OCI-LY1 (cell line): ENCODE results near the gene ST6GALNAC3.

ENCODE experiments used
- H2AFZ ChIP-seq: fragments of 200-600 bp; sonication (generic), shearing (Covaris generic); 2 replicates; pipeline ENCODE4 v1.6.0; 2014; ENCODE audit warnings: antibody characterized with exemption, mild to moderate bottlenecking, low read length
- H3F3A ChIP-seq: fragments of 200-600 bp; sonication (generic), shearing (Covaris generic); 2 replicates; pipeline ENCODE4 v1.6.0; 2014; ENCODE audit warnings: mild to moderate bottlenecking, antibody characterized with exemption, low read length, moderate library complexity; ENCODE audit not compliant: insufficient read depth
- H3K27ac ChIP-seq: fragments of 200-600 bp; sonication (generic); 2 replicates; pipeline ENCODE4 v1.5.1; 2014; ENCODE audit warnings: low read length, mixed run types, mild to moderate bottlenecking, low read depth; ENCODE audit not compliant: poor library complexity, severe bottlenecking
- H3K27me3 ChIP-seq: fragments of 200-600 bp; sonication (generic); 2 replicates; pipeline ENCODE4 v1.6.0; 2014; ENCODE audit warnings: antibody characterized with exemption, mild to moderate bottlenecking, low read length, moderate library complexity; ENCODE audit not compliant: insufficient read depth
- H3K36me3 ChIP-seq: fragments of 200-600 bp; sonication (generic); 2 replicates; pipeline ENCODE4 v1.6.1; 2014; ENCODE audit warnings: mild to moderate bottlenecking, antibody characterized with exemption, low read length, moderate library complexity, mixed read lengths; ENCODE audit not compliant: insufficient read depth
- H3K4me1 ChIP-seq: fragments of 200-600 bp; sonication (generic); 2 replicates; pipeline ENCODE4 v1.5.1; 2014; ENCODE audit warnings: mild to moderate bottlenecking, low read length, moderate library complexity; ENCODE audit not compliant: insufficient read depth, severe bottlenecking
- H3K4me2 ChIP-seq: fragments of 200-600 bp; sonication (generic), shearing (Covaris generic); 2 replicates; pipeline ENCODE4 v1.6.1; 2014; ENCODE audit warnings: low read length
- H3K4me3 ChIP-seq: fragments of 200-600 bp; sonication (generic); 2 replicates; pipeline ENCODE4 v1.5.1; 2014; ENCODE audit warnings: low read length, low read depth, mild to moderate bottlenecking, mixed read lengths; ENCODE audit not compliant: poor library complexity, severe bottlenecking
- H3K79me2 ChIP-seq: fragments of 200-600 bp; shearing (Covaris generic); 2 replicates; pipeline ENCODE4 v1.6.1; 2016; ENCODE audit warnings: mixed run types, low read length, mixed read lengths; ENCODE audit not compliant: insufficient read depth
- H3K9ac ChIP-seq: fragments of 200-600 bp; sonication (generic), shearing (Covaris generic); 2 replicates; pipeline ENCODE4 v1.6.1; 2014; ENCODE audit warnings: mild to moderate bottlenecking, low read length, mixed read lengths
- H3K9me2 ChIP-seq: fragments of 200-600 bp; sonication (generic), shearing (Covaris generic); 2 replicates; pipeline ENCODE4 v1.6.1; 2014; ENCODE audit warnings: low read depth, mild to moderate bottlenecking, low read length, mixed read lengths
- H3K9me3 ChIP-seq: fragments of 200-600 bp; shearing (Covaris generic); 2 replicates; pipeline ENCODE4 v1.6.1; 2014; ENCODE audit warnings: low read length, mixed read lengths
- H4K20me1 ChIP-seq: fragments of 200-600 bp; sonication (generic), shearing (Covaris generic); 2 replicates; pipeline ENCODE4 v1.6.0; 2016; ENCODE audit warnings: mild to moderate bottlenecking, low read length; ENCODE audit not compliant: insufficient read depth
- EZH2 ChIP-seq: fragments of 200-600 bp; sonication (generic), shearing (Covaris generic); IDR thresholded peaks from 2 replicates; pipeline ENCODE4 v1.8.0; 2017; ENCODE audit warnings: borderline replicate concordance, mixed run types, mild to moderate bottlenecking, antibody characterized with exemption, low read length, moderate library complexity, mixed read lengths
- TF ChIP-seq, protein P1 (sequence below): fragments of 200-600 bp; sonication (generic), shearing (Covaris generic); IDR thresholded peaks from 2 replicates; pipeline ENCODE4 v1.5.1; 2017; ENCODE audit warnings: mild to moderate bottlenecking, antibody characterized with exemption, low read length, moderate library complexity, mixed read lengths

ST6GALNAC3 gene

DNA sequence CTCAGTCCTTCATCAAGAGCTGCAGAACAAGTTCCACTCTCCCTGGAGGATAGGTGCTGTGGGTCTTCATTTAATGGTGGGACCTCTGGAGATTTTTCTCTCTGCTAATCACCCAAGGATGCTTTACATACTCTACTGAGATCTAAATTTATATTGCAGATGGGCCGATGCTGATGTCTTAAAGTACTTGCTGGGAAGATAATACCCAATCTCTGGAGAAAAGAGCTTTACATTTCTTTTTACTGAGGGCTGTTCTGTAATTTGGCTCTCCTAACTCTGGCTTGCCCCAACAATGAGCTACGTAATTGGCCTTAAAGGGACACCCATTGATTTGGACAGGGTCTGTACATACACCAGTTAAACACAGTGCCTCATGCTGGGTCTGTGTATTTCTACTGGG, 86.9 kb downstream of the ST6GALNAC3 start:
- Histone ChIP-seq H3K79me2 (no peaks in the 10 kb centered on the region), H3K4me3 (no peak overlapping the region), H2AFZ (no peak overlapping the region), H3F3A (no peaks in the 10 kb centered on the region), H3K27ac (no peak overlapping the region), H3K9me3 (no peaks in the 10 kb centered on the region), H3K9ac (no peak overlapping the region), H3K9me2 (no peaks in the 10 kb centered on the region), H3K4me1 (no peaks in the 10 kb centered on the region), H3K27me3 (0 out of 2 replicates have a peak, but pooled peaks cover 3% of the 10 kb centered on the region), H3K4me2 (no peak overlapping the region), H3K36me3 (no peaks in the 10 kb centered on the region), H4K20me1 (no peaks in the 10 kb centered on the region)
- TF ChIP-seq, protein P1, sequence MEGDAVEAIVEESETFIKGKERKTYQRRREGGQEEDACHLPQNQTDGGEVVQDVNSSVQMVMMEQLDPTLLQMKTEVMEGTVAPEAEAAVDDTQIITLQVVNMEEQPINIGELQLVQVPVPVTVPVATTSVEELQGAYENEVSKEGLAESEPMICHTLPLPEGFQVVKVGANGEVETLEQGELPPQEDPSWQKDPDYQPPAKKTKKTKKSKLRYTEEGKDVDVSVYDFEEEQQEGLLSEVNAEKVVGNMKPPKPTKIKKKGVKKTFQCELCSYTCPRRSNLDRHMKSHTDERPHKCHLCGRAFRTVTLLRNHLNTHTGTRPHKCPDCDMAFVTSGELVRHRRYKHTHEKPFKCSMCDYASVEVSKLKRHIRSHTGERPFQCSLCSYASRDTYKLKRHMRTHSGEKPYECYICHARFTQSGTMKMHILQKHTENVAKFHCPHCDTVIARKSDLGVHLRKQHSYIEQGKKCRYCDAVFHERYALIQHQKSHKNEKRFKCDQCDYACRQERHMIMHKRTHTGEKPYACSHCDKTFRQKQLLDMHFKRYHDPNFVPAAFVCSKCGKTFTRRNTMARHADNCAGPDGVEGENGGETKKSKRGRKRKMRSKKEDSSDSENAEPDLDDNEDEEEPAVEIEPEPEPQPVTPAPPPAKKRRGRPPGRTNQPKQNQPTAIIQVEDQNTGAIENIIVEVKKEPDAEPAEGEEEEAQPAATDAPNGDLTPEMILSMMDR, result no peak
- no peak for TF ChIP-seq EZH2

DNA sequence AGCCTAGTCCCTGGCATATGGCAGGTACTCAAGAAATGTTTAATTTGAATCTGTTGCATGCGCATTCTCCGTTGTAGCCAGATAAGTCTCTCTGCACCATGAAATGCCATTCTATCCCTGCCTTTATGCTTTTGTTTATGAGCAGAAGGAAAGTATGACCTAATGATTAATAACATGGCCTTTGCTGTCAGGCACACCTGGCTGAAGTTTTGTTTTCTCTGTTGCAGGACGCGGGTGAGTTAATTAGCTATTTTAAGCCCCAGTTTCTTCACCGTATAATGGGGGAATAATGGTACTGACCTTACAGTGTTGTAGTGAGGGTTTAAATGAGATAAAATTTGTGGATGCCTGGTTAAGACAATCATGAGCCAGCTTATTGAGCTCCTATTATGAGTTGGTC, 87.7 kb downstream of the ST6GALNAC3 start:
- Histone ChIP-seq H3K9ac (no peak overlapping the region), H3K4me3 (no peak overlapping the region), H3K27me3 (0 out of 2 replicates have a peak, but pooled peaks cover 3% of the 10 kb centered on the region), H3K79me2 (no peaks in the 10 kb centered on the region), H3K9me2 (no peaks in the 10 kb centered on the region), H3K36me3 (no peaks in the 10 kb centered on the region), H3K4me1 (no peaks in the 10 kb centered on the region), H4K20me1 (no peaks in the 10 kb centered on the region), H3F3A (no peaks in the 10 kb centered on the region), H3K4me2 (no peak overlapping the region), H3K9me3 (no peaks in the 10 kb centered on the region), H3K27ac (no peak overlapping the region), H2AFZ (no peak overlapping the region)
- TF ChIP-seq EZH2, result no peak
- TF ChIP-seq, protein P1, result no peak

DNA sequence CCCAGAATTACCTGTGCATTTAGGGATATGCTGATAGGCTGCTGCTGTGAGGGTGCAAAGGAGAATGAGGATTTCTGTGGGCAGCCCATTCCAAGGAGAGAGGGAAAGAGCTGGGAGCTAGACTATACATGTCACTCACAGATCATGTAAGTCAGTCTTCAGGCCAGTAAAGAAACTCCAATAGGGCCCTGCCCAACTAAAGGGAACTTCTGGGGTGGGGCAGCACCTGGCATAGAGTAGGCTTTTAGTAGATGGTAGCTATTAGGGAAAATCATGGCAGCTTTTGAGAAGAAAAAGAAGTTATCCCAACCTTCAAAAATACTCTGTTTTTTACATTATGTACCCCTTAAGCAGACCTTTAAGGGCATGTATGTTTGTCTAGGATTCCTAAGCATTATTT, 89.6 kb downstream of the ST6GALNAC3 start:
- H3K79me2 ChIP-seq, result no peaks in the 10 kb centered on the region
- H3K4me2 ChIP-seq, result no peak overlapping the region
- no peak overlapping the region for H3K9ac ChIP-seq
- no peaks in the 10 kb centered on the region for H3F3A ChIP-seq
- no peaks in the 10 kb centered on the region for H3K9me2 ChIP-seq
- no peak for TF ChIP-seq EZH2
- TF ChIP-seq, protein P1, result no peak
- no peak overlapping the region for H3K4me3 ChIP-seq
- 0 out of 2 replicates have a peak, but pooled peaks cover 3% of the 10 kb centered on the region for H3K27me3 ChIP-seq
- H2AFZ ChIP-seq, result no peak overlapping the region
- H3K4me1 ChIP-seq, result no peaks in the 10 kb centered on the region
- no peaks in the 10 kb centered on the region for H3K36me3 ChIP-seq
- no peaks in the 10 kb centered on the region for H4K20me1 ChIP-seq
- no peaks in the 10 kb centered on the region for H3K9me3 ChIP-seq
- no peak overlapping the region for H3K27ac ChIP-seq
